ENCODE results near the gene USP48. TPM values are rescaled to one million over a fixed set of nuclear protein-coding genes. Genes with fewer than 3 reads are reported as not detected.

Gene USP48
- total RNA-seq, 1 experiment from 2014 or later: 84.8 TPM

GRCh38 chr1:21681426-21681825 is 101.5 kb downstream of the USP48 start:
- Mint-ChIP-seq H3K4me3 (no peak overlapping the region), H3K36me3 (ENCODE audit: insufficient read depth in 1 of 3, low read depth in 3 of 3) (peaks cover 15 to 65% (median 50%) of the 10 kb centered on the region in 3 experiments), H3K27me3 (ENCODE audit: low read depth) (peaks cover 1% of the 10 kb centered on the region; the same call in 1 of the 2 replicates), H3K4me1 (0 out of 4 replicates have a peak, but pooled peaks cover 2 to 3% of the 10 kb centered on the region in 2 experiments), H3K27ac (no peak overlapping the region), H3K9me3 (no peaks in the 10 kb centered on the region)
- Histone ChIP-seq H3K23ac (ENCODE audit: insufficient read length, low read depth, low read length) (no peak overlapping the region), H2AFZ (ENCODE audit: low read length) (no peak overlapping the region), H4K20me1 (ENCODE audit: control insufficient read depth, insufficient read depth, insufficient read length) (no peaks in the 10 kb centered on the region), H3K27me3 (ENCODE audit: insufficient read depth, low read length) (no peaks in the 10 kb centered on the region), H2BK20ac (ENCODE audit: low read depth, low read length, poor library complexity, severe bottlenecking) (no peak overlapping the region), H3T11ph (ENCODE audit: low read length) (no peak overlapping the region), H4K5ac (ENCODE audit: insufficient read length, low read depth, low read length) (no peak overlapping the region), H3K9ac (ENCODE audit: extremely low read depth, insufficient read length, low read length) (no peak overlapping the region), H3K14ac (ENCODE audit: insufficient read depth, low read length) (no peak overlapping the region), H4K91ac (ENCODE audit: insufficient read length, low read depth, low read length) (no peak overlapping the region), H4K8ac (replicated peaks; ENCODE audit: insufficient read length, low read depth, low read length) (no peak overlapping the region), H3K79me1 (ENCODE audit: insufficient read depth, low read depth, low read length, poor library complexity, severe bottlenecking) (no peaks in the 10 kb centered on the region), H2BK12ac (ENCODE audit: insufficient read length, low read depth, low read length) (no peak overlapping the region), H3K23me2 (ENCODE audit: insufficient read length, low read depth, low read length, poor library complexity, severe bottlenecking) (no peaks in the 10 kb centered on the region), H3K4me1 (ENCODE audit: insufficient read depth, low read length) (no peaks in the 10 kb centered on the region), H2BK120ac (ENCODE audit: low read depth, low read length, poor library complexity, severe bottlenecking) (no peak overlapping the region), H3K56ac (ENCODE audit: insufficient read length, low read depth, low read length) (no peak overlapping the region), H3K18ac (ENCODE audit: insufficient read length, low read depth, low read length) (no peak overlapping the region), H3K4me2 (ENCODE audit: insufficient read depth, insufficient read length, low read length) (no peak overlapping the region), H3K9me3 (ENCODE audit: control insufficient read depth, low read depth, low read length) (no peaks in the 10 kb centered on the region), H3K4ac (ENCODE audit: low read depth, low read length) (no peak overlapping the region), H3K27ac (ENCODE audit: insufficient read length, low read depth, low read length) (no peak overlapping the region), H2AK5ac (ENCODE audit: insufficient read length, low read length) (no peak overlapping the region), H2BK5ac (ENCODE audit: insufficient read length, low read length) (no peak overlapping the region), H3K79me2 (ENCODE audit: insufficient read depth, low read length) (no peaks in the 10 kb centered on the region), H2BK15ac (ENCODE audit: low read depth, low read length) (no peak overlapping the region)
- WGBS (ENCODE audit: extremely low coverage, insufficient read length, low lambda C conversion rate): no CpG with 5 or more reads among the region's 9 CpGs
- no peak for TF ChIP-seq CTCF (conservative IDR thresholded peaks at IDR 0.05)
- no peak for DNase-seq
